NCI-H510A treated with DMSO at 0.1 percent for 48 hours (cell line): ENCODE measurements around the gene DLAT.
"Not testable (repeated sequence)": the region's sequence is repeated elsewhere in the genome, so short reads cannot be mapped to it uniquely, and the experiment has no call there.

Source experiments
- DNase-seq: peaks from one replicate; lab custom pipeline; 2025; lab: John Stamatoyannopoulos, UW

DLAT gene

GRCh38 chr11:112024773-112025678, at the start of gene DLAT:
TSS of gene DLAT (plus strand) at chr11:112025408. CDS start at chr11:112025473, 65 bp downstream.
- peak; percentile 91 for DNase-seq

- DNase-seq = no peak
Measured at GRCh38 chr11:111976119-111976766, 49.0 kb upstream of the DLAT start.

DNA sequence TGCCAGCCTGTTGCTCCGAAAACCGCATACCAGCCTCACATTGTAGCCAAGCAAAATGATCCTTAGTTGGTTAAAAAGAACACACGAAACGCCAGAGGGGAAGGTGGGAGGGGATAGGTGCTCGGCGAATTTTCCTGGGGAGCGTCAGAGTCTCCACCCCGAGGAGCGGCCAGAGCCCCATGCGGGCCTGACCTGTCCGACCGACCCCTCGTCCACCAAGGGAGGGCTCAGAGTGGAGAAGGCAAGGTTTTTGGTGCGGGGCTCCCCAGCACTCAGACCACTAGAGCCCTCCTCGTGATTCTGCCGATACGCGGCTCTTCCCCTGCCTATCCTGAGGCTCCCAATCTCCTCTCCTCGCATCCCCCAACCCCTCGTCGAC, 48.5 kb upstream of the DLAT start:
- DNase-seq = no peak

- DNase-seq = no peak
Measured at GRCh38 chr11:111977146-111978027, 47.8 kb upstream of the DLAT start.

- DNase-seq = peak; percentile 68
Measured at GRCh38 chr11:111978028-111978771, 47.0 kb upstream of the DLAT start.

- DNase-seq = no peak
Measured at GRCh38 chr11:111980062-111980461, 45.1 kb upstream of the DLAT start.

GRCh38 chr11:111981270-111981669, 43.9 kb upstream of the DLAT start:
- no peak for DNase-seq

- peak; percentile 42 for DNase-seq
Measured at GRCh38 chr11:111982019-111982464, 43.2 kb upstream of the DLAT start.

GRCh38 chr11:111982541-111983186, 42.5 kb upstream of the DLAT start:
- no peak for DNase-seq

DNA sequence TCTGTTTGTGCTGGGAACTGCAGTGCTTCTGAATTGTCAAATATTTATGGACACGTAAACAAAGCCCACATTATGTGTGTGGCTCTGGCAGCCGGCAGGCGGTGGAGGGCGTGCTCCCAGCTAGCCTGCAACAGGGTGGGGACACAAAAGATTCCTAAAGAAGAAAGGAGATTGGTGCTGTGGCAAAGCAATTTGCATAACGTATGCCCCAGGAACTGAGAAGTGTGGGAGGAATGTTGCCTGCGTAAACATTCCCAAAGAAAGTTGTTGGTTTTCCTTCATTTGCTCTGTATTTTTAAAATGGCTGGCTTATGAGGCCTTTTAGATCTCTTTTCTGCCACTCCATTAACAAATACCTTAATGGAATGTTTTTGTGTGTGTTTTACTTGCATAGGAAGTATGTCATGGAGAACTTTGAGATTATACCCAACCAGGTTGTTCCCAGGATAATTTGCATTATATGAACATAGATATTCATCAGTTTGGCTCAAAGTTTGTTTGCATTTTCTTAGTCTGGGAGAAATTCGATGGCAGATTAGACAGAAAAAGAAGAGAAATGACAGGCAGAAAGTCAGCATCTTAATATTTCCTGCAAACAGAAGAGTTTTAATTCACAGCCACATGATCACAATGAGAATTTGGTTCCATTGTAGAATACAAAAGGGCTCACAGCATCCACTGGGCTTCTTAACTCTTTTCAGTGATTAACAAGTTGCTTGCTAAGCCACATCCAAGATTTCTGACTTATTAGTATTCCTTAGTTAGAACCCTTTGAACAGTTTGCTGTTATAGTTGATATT, 41.8 kb upstream of the DLAT start:
- DNase-seq = no peak

GRCh38 chr11:111986589-111986988, 38.6 kb upstream of the DLAT start:
- DNase-seq = no peak

DNA sequence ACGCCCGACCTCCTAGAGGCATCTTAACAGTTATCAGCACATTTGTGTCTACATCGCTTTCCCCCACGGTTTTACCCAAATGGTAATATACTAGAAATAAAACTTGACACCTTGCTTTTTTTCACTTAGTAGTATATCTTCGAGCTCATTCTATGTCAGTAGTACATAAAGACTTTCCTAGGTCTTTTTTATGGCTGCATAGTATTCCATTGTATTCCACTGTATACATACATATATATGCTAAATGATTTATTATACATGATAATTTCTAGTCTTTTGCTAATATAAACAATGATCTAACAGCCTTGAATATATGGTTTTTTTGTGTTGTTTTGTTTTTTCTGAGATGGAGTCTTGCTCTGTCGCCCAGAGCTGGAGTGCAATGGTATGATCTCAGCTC, 34.8 kb upstream of the DLAT start:
- no peak for DNase-seq

GRCh38 chr11:111992206-111992855, 32.9 kb upstream of the DLAT start:
- DNase-seq = no peak

DNA sequence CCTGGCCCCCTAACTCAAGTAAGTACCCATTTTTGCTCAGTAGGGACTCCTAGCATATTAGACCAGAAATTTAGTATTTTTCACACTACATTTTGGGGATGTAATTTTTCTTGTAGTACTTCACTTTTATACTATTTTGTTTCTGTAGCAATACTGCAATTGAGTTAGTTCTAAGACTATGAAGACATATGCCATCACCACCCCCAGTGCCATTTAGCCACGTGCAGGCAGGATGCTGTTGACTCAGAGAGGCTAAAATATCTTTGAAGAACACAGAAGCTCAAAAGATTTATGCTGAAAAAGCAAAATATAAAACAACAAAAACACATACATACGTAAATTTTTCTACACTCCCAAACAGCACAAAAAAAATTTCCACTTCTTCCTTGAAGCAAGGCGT, 29.1 kb upstream of the DLAT start:
- DNase-seq = no peak

- DNase-seq = not testable (repeated sequence)
Measured at GRCh38 chr11:111996669-111997068, 28.5 kb upstream of the DLAT start.

- no peak for DNase-seq
Measured at GRCh38 chr11:111999111-111999510, 26.1 kb upstream of the DLAT start.

DNA sequence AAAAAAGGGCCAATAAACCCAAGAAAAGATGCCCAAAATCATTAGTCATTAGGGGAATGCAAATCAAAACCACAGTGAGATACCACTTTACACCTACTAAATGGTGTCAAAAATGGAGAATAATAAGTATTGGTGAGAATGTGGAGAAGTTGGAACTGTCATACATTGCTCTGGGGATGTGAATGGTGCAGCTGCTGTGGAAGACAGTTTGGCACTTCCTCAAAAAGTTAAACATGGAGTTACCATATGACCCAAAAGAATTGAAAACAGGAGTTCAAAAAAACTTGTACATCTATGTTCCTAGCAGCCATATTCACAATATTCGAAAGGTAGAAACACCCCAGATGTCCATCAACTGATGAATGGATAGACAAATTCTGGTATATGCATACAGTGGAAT, 24.5 kb upstream of the DLAT start:
- DNase-seq = no peak

GRCh38 chr11:112002491-112003216, 22.6 kb upstream of the DLAT start:
- no peak for DNase-seq

- no peak for DNase-seq
Measured at GRCh38 chr11:112004389-112004788, 20.8 kb upstream of the DLAT start.
